ENCODE results near the gene PACS2. TPM values are rescaled to one million over a fixed set of nuclear protein-coding genes. Genes with fewer than 3 reads are reported as not detected.

Gene PACS2
- polyA plus RNA-seq, 1 of the 3 experiments (the other 2 are of a cell fraction), result 42.7 TPM

DNA sequence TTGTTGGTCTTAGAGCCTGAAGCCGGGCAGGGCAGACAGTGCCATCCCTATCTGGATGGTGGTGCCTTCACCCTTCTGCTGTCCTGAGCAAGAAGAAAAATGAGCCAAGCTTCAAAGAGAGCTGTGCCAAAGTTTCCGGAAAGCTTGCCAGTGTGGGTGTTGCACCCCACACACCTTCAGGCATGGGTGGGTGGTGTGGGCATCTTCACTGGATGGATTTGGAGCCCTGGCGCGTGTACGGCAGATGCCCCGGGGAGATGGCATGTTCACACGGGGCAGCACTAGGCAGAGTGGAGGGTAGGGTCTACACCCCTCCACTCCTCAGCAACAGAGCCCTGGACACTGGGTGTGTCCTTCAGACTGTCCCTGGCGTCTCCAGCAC, 33.0 kb downstream of the PACS2 start:
- Histone ChIP-seq H3K79me2 (ENCODE audit: insufficient read depth) (peaks cover 11% of the 10 kb centered on the region), H3F3A (replicated peaks; ENCODE audit: insufficient read depth) (no peaks in the 10 kb centered on the region), H3K27ac (ENCODE audit: low read depth in 2 of 2, low read length in 1 of 2) (no peak overlapping the region), H3K9me2 (no peaks in the 10 kb centered on the region), H3K4me3 (ENCODE audit: low read depth in 2 of 2, low read length in 1 of 2) (no peak overlapping the region), H3K9ac (no peak overlapping the region), H3K27me3 (ENCODE audit: insufficient read depth) (no peaks in the 10 kb centered on the region), H3K4me2 (no peak overlapping the region), H3K9me3 (peaks cover 9% of the 10 kb centered on the region; the same call in 1 of the 2 replicates), H4K20me1 (ENCODE audit: insufficient read depth) (peaks cover 10% of the 10 kb centered on the region), H3K36me3 (replicated peaks in 1 of 2; ENCODE audit: control insufficient read depth in 1 of 2, insufficient read depth in 2 of 2, low read length in 1 of 2) (no peaks in the 10 kb centered on the region), H2AFZ (ENCODE audit: low read depth) (no peak overlapping the region), H3K4me1 (ENCODE audit: control insufficient read depth in 1 of 2, insufficient read depth in 2 of 2, low read depth in 1 of 2, low read length in 1 of 2) (peaks cover 0 to 14% of the 10 kb centered on the region in 2 experiments; a peak in 1 of 4 replicates)
- no peak for DNase-seq
- 93% methylated on average over 8 of the region's 8 CpGs for WGBS (ENCODE audit: low lambda C conversion rate)
- ChIA-PET CTCF (interaction anchor here (1.6 kb wide), 1 partner anchor 144 kb away, joined by 5 read pairs; no protein-coding TSS in a partner anchor), POLR2A (no interaction called here)
- TF ChIP-seq, protein P1, sequence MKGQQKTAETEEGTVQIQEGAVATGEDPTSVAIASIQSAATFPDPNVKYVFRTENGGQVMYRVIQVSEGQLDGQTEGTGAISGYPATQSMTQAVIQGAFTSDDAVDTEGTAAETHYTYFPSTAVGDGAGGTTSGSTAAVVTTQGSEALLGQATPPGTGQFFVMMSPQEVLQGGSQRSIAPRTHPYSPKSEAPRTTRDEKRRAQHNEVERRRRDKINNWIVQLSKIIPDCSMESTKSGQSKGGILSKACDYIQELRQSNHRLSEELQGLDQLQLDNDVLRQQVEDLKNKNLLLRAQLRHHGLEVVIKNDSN (IDR thresholded peaks at IDR 0.05; ENCODE audit: borderline replicate concordance, low read depth), result no peak
- TF ChIP-seq, protein P2, sequence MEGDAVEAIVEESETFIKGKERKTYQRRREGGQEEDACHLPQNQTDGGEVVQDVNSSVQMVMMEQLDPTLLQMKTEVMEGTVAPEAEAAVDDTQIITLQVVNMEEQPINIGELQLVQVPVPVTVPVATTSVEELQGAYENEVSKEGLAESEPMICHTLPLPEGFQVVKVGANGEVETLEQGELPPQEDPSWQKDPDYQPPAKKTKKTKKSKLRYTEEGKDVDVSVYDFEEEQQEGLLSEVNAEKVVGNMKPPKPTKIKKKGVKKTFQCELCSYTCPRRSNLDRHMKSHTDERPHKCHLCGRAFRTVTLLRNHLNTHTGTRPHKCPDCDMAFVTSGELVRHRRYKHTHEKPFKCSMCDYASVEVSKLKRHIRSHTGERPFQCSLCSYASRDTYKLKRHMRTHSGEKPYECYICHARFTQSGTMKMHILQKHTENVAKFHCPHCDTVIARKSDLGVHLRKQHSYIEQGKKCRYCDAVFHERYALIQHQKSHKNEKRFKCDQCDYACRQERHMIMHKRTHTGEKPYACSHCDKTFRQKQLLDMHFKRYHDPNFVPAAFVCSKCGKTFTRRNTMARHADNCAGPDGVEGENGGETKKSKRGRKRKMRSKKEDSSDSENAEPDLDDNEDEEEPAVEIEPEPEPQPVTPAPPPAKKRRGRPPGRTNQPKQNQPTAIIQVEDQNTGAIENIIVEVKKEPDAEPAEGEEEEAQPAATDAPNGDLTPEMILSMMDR (IDR thresholded peaks at IDR 0.05), result no peak
- no peak for TF ChIP-seq RAD21 (IDR thresholded peaks at IDR 0.05; ENCODE audit: low read length)
- TF ChIP-seq, protein P3, sequence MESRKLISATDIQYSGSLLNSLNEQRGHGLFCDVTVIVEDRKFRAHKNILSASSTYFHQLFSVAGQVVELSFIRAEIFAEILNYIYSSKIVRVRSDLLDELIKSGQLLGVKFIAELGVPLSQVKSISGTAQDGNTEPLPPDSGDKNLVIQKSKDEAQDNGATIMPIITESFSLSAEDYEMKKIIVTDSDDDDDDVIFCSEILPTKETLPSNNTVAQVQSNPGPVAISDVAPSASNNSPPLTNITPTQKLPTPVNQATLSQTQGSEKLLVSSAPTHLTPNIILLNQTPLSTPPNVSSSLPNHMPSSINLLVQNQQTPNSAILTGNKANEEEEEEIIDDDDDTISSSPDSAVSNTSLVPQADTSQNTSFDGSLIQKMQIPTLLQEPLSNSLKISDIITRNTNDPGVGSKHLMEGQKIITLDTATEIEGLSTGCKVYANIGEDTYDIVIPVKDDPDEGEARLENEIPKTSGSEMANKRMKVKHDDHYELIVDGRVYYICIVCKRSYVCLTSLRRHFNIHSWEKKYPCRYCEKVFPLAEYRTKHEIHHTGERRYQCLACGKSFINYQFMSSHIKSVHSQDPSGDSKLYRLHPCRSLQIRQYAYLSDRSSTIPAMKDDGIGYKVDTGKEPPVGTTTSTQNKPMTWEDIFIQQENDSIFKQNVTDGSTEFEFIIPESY (IDR thresholded peaks at IDR 0.05; ENCODE audit: borderline replicate concordance, low read depth), result no peak
- no peak for TF ChIP-seq RCOR1 (IDR thresholded peaks at IDR 0.05; ENCODE audit: low read length)
- TF ChIP-seq POLR2AphosphoS5 (IDR thresholded peaks at IDR 0.05; ENCODE audit: low read depth, low read length), result no peak
- TF ChIP-seq MXI1 (IDR thresholded peaks at IDR 0.05; ENCODE audit: low read depth, low read length), result no peak
- no peak for TF ChIP-seq TAF1 (IDR thresholded peaks at IDR 0.05; ENCODE audit: borderline replicate concordance, low read depth, low read length)
- TF ChIP-seq JUND (IDR thresholded peaks at IDR 0.05), result no peak
- TF ChIP-seq EP300 (IDR thresholded peaks at IDR 0.05; ENCODE audit: borderline replicate concordance in 1 of 2, low read depth in 1 of 2, low read length in 1 of 2), result no peak
- no peak for TF ChIP-seq NFIC (IDR thresholded peaks at IDR 0.05; ENCODE audit: borderline replicate concordance)

GRCh38 chr14:105348169-105348944, 33.8 kb downstream of the PACS2 start:
- WGBS (ENCODE audit: low lambda C conversion rate), result 92% methylated on average over 14 of the region's 26 CpGs
- Histone ChIP-seq H2AFZ (ENCODE audit: low read depth) (no peak overlapping the region), H3K27ac (ENCODE audit: low read depth in 2 of 2, low read length in 1 of 2) (no peak overlapping the region), H4K20me1 (ENCODE audit: insufficient read depth) (peaks cover 12% of the 10 kb centered on the region), H3K4me1 (ENCODE audit: control insufficient read depth in 1 of 2, insufficient read depth in 2 of 2, low read depth in 1 of 2, low read length in 1 of 2) (peaks cover 0 to 9% of the 10 kb centered on the region in 2 experiments; a peak in 1 of 4 replicates), H3K9ac (no peak overlapping the region), H3F3A (replicated peaks; ENCODE audit: insufficient read depth) (no peaks in the 10 kb centered on the region), H3K4me2 (no peak overlapping the region), H3K9me2 (no peaks in the 10 kb centered on the region), H3K4me3 (ENCODE audit: low read depth in 2 of 2, low read length in 1 of 2) (no peak overlapping the region), H3K36me3 (replicated peaks in 1 of 2; ENCODE audit: control insufficient read depth in 1 of 2, insufficient read depth in 2 of 2, low read length in 1 of 2) (no peaks in the 10 kb centered on the region), H3K27me3 (ENCODE audit: insufficient read depth) (no peaks in the 10 kb centered on the region), H3K79me2 (ENCODE audit: insufficient read depth) (peaks cover 11% of the 10 kb centered on the region), H3K9me3 (peaks cover 9% of the 10 kb centered on the region; the same call in 1 of the 2 replicates)
- POLR2A ChIA-PET, result no interaction called here
- TF ChIP-seq SMC3 (IDR thresholded peaks at IDR 0.05; ENCODE audit: low read depth, low read length), result no peak
- TF ChIP-seq MXI1 (IDR thresholded peaks at IDR 0.05; ENCODE audit: low read depth, low read length), result no peak
- TF ChIP-seq, protein P4, sequence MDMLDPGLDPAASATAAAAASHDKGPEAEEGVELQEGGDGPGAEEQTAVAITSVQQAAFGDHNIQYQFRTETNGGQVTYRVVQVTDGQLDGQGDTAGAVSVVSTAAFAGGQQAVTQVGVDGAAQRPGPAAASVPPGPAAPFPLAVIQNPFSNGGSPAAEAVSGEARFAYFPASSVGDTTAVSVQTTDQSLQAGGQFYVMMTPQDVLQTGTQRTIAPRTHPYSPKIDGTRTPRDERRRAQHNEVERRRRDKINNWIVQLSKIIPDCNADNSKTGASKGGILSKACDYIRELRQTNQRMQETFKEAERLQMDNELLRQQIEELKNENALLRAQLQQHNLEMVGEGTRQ (IDR thresholded peaks at IDR 0.05; ENCODE audit: borderline replicate concordance, low read depth, low read length), result no peak
- no peak for TF ChIP-seq SIN3A (IDR thresholded peaks at IDR 0.05; ENCODE audit: borderline replicate concordance, low read depth, low read length)
- no peak for DNase-seq
- CTCF ChIA-PET, result interaction anchor here (0.6 to 1.6 kb wide), 4 partner anchors 66 to 180 kb away, joined by 3 to 5 read pairs (median 4); partner anchors contain the start of gene JAG2

Measured in SK-N-SH (cell line).